OCI-LY7 (cell line): ENCODE measurements around the gene GPATCH8. TPM values are rescaled to one million over a fixed set of nuclear protein-coding genes. Genes with fewer than 3 reads are reported as not detected.

ENCODE experiments used
- BruUV-seq: library from RNA; stranded (reverse); fragments of 400-500 nt; replicated peaks from 2 replicates; lab custom pipeline; 2021; lab: Mats Ljungman, UMichigan
- CTCF ChIA-PET: fragments of 300-600 bp; sonication (Branson Sonifier 250); formaldehyde crosslinking; loops from one replicate; lab custom pipeline; 2022; ENCODE audit warnings: antibody characterized with exemption; ENCODE audit not compliant: unreplicated experiment; lab: Charles Lee
- POLR2A ChIA-PET: fragments of 300-600 bp; sonication (Branson Sonifier 250); formaldehyde crosslinking; loops from one replicate; lab custom pipeline; 2022; ENCODE audit warnings: antibody characterized with exemption; lab: Charles Lee
- DNase-seq: peaks from one replicate; pipeline ENCODE4 v3.0.0-alpha.2; 2015; ENCODE audit warnings: low spot score
- H2AFZ ChIP-seq: fragments of 200-600 bp; sonication (generic), shearing (Covaris generic); 2 replicates; pipeline ENCODE4 v1.6.1; 2014; ENCODE audit warnings: mild to moderate bottlenecking, antibody characterized with exemption, low read length, moderate library complexity
- H3K27ac ChIP-seq: fragments of 200-600 bp; sonication (generic); 2 replicates; pipeline ENCODE4 v1.5.1; 2014; ENCODE audit warnings: mixed run types, low read depth, mild to moderate bottlenecking, moderate library complexity, low read length, inconsistent platforms; ENCODE audit not compliant: poor library complexity, severe bottlenecking
- H3K36me3 ChIP-seq: fragments of 200-600 bp; sonication (generic); 2 replicates; pipeline ENCODE4 v1.6.1; 2014; ENCODE audit warnings: mild to moderate bottlenecking, antibody characterized with exemption, low read length, moderate library complexity, mixed read lengths; ENCODE audit not compliant: insufficient read depth
- H3K4me1 ChIP-seq: fragments of 200-600 bp; sonication (generic); 2 replicates; pipeline ENCODE4 v1.5.1; 2014; ENCODE audit warnings: mild to moderate bottlenecking, low read length; ENCODE audit not compliant: insufficient read depth, poor library complexity, severe bottlenecking
- H3K4me2 ChIP-seq: fragments of 200-600 bp; sonication (generic); 2 replicates; pipeline ENCODE4 v1.6.1; 2014; ENCODE audit warnings: mild to moderate bottlenecking, low read length
- H3K4me3 ChIP-seq: fragments of 200-600 bp; sonication (generic); 2 replicates; pipeline ENCODE4 v1.5.1; 2014; ENCODE audit warnings: mild to moderate bottlenecking, low read depth, low read length; ENCODE audit not compliant: poor library complexity, severe bottlenecking
- H3K79me2 ChIP-seq: fragments of 200-600 bp; sonication (generic); 2 replicates; pipeline ENCODE4 v1.6.1; 2016; ENCODE audit warnings: low read depth, mild to moderate bottlenecking, low read length, moderate library complexity, mixed read lengths; ENCODE audit not compliant: insufficient read depth
- H3K9me2 ChIP-seq: fragments of 200-600 bp; sonication (generic); 2 replicates; pipeline ENCODE4 v1.6.1; 2016; ENCODE audit warnings: mild to moderate bottlenecking, low read length, mixed read lengths; ENCODE audit not compliant: insufficient read depth
- H3K9me3 ChIP-seq: fragments of 200-600 bp; sonication (generic); 2 replicates; pipeline ENCODE4 v1.6.1; 2014; ENCODE audit warnings: mild to moderate bottlenecking, mixed run types, low read length, mixed read lengths
- H4K20me1 ChIP-seq: fragments of 200-600 bp; sonication (generic); 2 replicates; pipeline ENCODE4 v1.6.1; 2014; ENCODE audit warnings: mild to moderate bottlenecking, antibody characterized with exemption, low read length, moderate library complexity, mixed read lengths; ENCODE audit not compliant: insufficient read depth
- EZH2phosphoT487 ChIP-seq: fragments of 200-600 bp; sonication (generic); IDR thresholded peaks from 2 replicates; pipeline ENCODE4 v1.6.1; 2018; ENCODE audit warnings: low read depth, borderline replicate concordance, mild to moderate bottlenecking, mixed run types, antibody characterized with exemption, low read length, moderate library complexity, mixed read lengths
- intact Hi-C: fragments of 100-400 bp; cut with micrococcal nuclease; formaldehyde crosslinking; loops from one replicate; pipeline ENCODE4 v1.10.0; 2022; ENCODE audit not compliant: unreplicated experiment
- total RNA-seq, 2 experiments: library from RNA; depleted of rRNA in 1 of 2; stranded (reverse); fragments of >200 nt in 1 of 2; shearing (Covaris generic) in 1 of 2; gene quantifications; 2 replicates each; pipeline ENCODE4 v1.2.3, GENCODE V29; 2014 to 2022
- TF ChIP-seq, protein P1 (sequence below): fragments of 200-600 bp; sonication (generic); conservative IDR thresholded peaks from 2 replicates; pipeline ENCODE4 v1.5.1; 2014; ENCODE audit warnings: mild to moderate bottlenecking, antibody characterized with exemption, low read length, moderate library complexity, mixed read lengths

Gene GPATCH8
- total RNA-seq, 2 experiments from 2014 or later = 24.7 to 61.1 TPM

- Histone ChIP-seq H4K20me1 (peaks cover 7% of the 10 kb centered on the region; the same call in 1 of the 2 replicates), H3K4me1 (no peaks in the 10 kb centered on the region), H3K79me2 (peaks cover 56% of the 10 kb centered on the region), H3K9me2 (no peaks in the 10 kb centered on the region), H2AFZ (no peak overlapping the region), H3K4me2 (no peak overlapping the region), H3K4me3 (no peak overlapping the region), H3K27ac (no peak overlapping the region), H3K36me3 (peaks cover 69% of the 10 kb centered on the region), H3K9me3 (no peaks in the 10 kb centered on the region)
- TF ChIP-seq, protein P1, sequence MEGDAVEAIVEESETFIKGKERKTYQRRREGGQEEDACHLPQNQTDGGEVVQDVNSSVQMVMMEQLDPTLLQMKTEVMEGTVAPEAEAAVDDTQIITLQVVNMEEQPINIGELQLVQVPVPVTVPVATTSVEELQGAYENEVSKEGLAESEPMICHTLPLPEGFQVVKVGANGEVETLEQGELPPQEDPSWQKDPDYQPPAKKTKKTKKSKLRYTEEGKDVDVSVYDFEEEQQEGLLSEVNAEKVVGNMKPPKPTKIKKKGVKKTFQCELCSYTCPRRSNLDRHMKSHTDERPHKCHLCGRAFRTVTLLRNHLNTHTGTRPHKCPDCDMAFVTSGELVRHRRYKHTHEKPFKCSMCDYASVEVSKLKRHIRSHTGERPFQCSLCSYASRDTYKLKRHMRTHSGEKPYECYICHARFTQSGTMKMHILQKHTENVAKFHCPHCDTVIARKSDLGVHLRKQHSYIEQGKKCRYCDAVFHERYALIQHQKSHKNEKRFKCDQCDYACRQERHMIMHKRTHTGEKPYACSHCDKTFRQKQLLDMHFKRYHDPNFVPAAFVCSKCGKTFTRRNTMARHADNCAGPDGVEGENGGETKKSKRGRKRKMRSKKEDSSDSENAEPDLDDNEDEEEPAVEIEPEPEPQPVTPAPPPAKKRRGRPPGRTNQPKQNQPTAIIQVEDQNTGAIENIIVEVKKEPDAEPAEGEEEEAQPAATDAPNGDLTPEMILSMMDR = no peak
- no peak for TF ChIP-seq EZH2phosphoT487
- POLR2A ChIA-PET = no interaction called here
- intact Hi-C loops = no loop called here
- DNase-seq = no peak
- no TSS peak for BruUV-seq
- CTCF ChIA-PET = no interaction called here
These were observed 36.1 kb downstream of the GPATCH8 start for GRCh38 chr17:44467108-44467507.

DNA sequence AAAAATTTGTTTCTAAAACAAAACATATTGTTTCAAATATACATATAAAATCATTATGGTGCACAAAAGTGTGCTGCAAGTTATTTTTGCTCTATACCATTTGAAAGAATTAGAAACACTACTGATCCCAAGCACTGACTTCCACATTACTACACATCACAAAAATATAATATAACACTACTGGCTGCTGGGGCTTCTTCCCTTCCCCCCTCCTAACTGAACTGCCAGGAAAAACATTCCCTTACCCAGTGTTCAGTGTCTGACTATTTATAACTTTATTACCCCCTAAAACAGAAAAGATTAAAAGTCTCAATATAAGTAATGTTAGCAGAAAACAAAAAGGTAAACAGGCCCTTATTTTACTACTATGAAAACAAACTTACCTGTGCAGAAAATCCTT is 36.9 kb downstream of the GPATCH8 start:
- ChIA-PET POLR2A (no interaction called here), CTCF (no interaction called here)
- Histone ChIP-seq H3K27ac (no peak overlapping the region), H3K4me3 (no peak overlapping the region), H2AFZ (no peak overlapping the region), H3K9me3 (no peaks in the 10 kb centered on the region), H3K4me2 (no peak overlapping the region), H3K79me2 (peaks cover 56% of the 10 kb centered on the region), H3K9me2 (no peaks in the 10 kb centered on the region), H4K20me1 (peaks cover 7% of the 10 kb centered on the region; the same call in 1 of the 2 replicates), H3K4me1 (no peaks in the 10 kb centered on the region), H3K36me3 (peaks cover 74% of the 10 kb centered on the region)
- no TSS peak for BruUV-seq
- intact Hi-C loops = no loop called here
- DNase-seq = no peak
- TF ChIP-seq, protein P1 = no peak
- TF ChIP-seq EZH2phosphoT487 = no peak

GRCh38 chr17:44465897-44466296 is 37.3 kb downstream of the GPATCH8 start:
- H3K79me2 ChIP-seq = peaks cover 56% of the 10 kb centered on the region
- no TSS peak for BruUV-seq

More at GRCh38 chr17:44465897-44466296, 37.3 kb downstream of the GPATCH8 start:
- no peak overlapping the region for H3K4me3 ChIP-seq
- no peaks in the 10 kb centered on the region for H3K9me3 ChIP-seq
- H3K4me2 ChIP-seq = no peak overlapping the region
- no peak overlapping the region for H3K27ac ChIP-seq
- ChIA-PET CTCF (no interaction called here), POLR2A (interaction anchor here (0.7 kb wide), 1 partner anchor 11 kb away, joined by 4 read pairs; no protein-coding TSS in a partner anchor)
- no peak overlapping the region for H2AFZ ChIP-seq
- H3K36me3 ChIP-seq = peaks cover 72% of the 10 kb centered on the region
- no peak for DNase-seq
- intact Hi-C loops = no loop called here
- no peaks in the 10 kb centered on the region for H3K4me1 ChIP-seq
- H4K20me1 ChIP-seq = peaks cover 7% of the 10 kb centered on the region; the same call in 1 of the 2 replicates
- no peaks in the 10 kb centered on the region for H3K9me2 ChIP-seq
- TF ChIP-seq EZH2phosphoT487 = no peak
- TF ChIP-seq, protein P1 = no peak
